CD4-positive, alpha-beta T cell treated with Interleukin-1 beta for 1 hour (primary cell): ENCODE measurements around the gene YY1AP1.
"Not testable (repeated sequence)": the region's sequence is repeated elsewhere in the genome, so short reads cannot be mapped to it uniquely, and the experiment has no call there.

Source experiments
- DNase-seq, 2 donors: peaks; one replicate each; pipeline ENCODE4 v3.0.0-alpha.2; 2020 to 2022

YY1AP1 gene

GRCh38 chr1:155688324-155689080 lies at the start of gene YY1AP1:
YY1AP1 (minus strand) TSS chr1:155688774; CDS start chr1:155680436, 8,338 bp downstream.
- DNase-seq: peak; percentile 89 to 91

GRCh38 chr1:155729031-155729898 lies 40.7 kb upstream of the YY1AP1 start:
- DNase-seq: peak; percentile 27 to 43

GRCh38 chr1:155725142-155725541 lies 36.6 kb upstream of the YY1AP1 start:
- DNase-seq: no peak

DNA sequence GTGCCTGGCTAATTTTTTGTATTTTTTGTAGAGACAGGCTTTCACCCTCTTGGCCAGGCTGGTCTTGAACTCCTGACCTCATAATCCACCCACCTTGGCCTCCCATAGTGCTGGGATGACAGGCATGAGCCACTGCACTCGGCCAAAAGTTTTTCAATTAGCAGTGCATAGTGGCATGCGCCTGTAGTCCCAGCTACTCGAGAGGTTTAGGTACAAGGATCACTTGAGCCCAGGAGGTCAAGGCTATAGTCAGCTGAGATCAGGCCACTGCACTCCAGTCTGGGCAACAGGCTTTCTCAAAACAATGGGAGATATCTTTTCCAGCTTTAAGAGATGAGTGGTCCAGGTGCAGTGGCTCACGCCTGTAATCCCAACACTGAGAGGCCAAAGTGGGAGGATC lies 31.1 kb upstream of the YY1AP1 start:
- no peak for DNase-seq

DNA sequence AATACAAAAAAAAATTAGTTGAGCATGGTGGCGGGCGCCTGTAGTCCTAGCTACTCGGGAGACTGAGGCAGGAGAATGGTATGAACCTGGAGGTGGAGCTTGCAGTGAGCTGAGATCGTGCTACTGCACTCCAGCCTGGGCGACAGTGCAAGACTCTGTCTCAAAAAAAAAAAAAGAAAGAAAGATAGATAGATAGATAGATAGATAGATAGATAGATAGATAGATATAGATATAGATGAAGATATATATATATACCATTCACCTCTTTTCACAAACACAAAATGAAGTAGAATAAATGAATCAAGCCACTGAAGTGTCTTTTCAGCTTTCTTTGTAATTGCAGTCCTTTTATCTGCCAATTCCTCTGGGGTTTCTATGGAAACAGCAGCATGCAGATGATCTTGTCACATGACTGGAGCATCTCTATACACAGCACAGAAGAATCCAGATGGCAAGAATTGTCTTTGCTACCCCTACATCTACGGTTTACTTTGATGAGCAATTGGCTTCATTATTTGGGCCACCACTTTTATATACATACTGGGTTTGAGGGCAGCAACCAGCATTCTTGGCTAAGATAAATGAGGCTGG lies 30.0 kb upstream of the YY1AP1 start:
- DNase-seq: not testable (repeated sequence)

DNA sequence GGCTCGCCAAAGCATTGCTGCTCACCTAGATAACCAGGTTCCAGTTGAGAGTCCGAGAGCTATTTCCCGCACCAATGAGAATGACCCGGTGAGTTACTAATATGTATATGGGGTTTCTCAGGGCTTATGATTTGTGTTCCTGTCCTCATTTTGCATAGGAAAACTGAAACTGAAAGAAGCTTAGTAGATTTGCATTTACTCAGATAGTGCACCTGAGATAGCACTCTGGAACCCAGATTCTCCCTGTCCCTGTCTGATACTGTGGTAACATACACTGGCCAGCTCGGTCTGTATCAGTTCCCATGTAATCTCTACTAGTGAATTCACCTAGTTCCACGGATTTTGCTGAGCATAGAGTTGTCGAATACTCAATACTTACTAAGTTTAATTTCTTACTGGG lies 28.5 kb upstream of the YY1AP1 start:
- DNase-seq: no peak

DNA sequence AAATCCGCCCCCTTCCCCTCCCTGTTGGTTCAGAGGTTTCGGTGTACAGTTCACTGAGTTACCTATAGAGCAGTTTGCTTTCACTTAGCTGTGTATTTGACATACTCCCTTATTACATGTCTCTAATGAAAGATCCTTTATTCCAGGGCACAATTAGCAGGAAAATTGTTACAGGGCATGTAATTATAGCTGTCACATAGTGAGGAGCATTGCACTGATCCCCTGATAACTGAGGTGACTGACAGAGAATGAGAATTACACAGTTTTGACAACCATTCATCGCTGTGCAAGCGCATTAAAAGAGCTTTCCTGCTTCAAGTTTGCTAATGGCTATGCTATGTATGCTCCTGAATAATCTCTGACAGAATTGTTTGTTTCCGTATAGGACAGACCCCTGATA lies 27.2 kb upstream of the YY1AP1 start:
- DNase-seq: no peak

DNA sequence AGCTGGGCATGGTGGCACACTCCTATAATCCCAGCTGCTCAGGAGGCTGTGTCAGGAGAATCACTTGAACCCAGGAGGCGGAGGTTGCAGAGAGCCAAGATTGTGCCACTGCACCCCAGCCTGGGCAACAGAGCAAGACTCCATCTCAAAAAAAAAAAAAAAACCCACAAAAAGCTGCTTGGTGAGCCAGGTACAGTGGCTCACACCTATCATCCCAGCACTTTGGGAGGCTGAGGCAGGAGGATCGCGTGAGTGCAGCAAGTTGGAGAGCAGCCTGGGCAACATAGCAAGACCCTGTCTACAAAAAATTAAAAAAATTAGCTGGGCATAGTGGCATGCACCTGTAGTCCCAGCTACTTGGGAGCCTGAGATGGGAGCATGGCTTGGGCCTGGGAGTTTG lies 26.5 kb upstream of the YY1AP1 start:
- not testable (repeated sequence) for DNase-seq

DNA sequence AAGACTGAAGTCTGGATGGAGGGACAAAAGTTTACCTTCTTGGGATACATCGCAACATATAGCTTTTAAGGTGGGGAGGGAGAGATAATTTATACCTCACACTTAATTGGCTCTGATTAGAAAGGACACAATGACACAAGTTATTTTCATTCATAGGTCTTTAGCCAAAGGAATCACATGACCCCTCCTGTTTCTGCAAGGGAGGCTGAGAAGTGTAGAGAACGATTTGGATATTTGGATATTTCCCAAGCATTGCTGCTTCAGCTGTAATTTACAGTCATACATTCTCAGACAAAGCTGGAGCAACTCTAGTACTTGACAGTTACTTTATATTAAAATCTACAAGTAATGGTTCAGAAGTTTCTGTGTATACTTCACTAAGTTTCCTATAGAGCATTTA lies 24.5 kb upstream of the YY1AP1 start:
- DNase-seq: no peak

DNA sequence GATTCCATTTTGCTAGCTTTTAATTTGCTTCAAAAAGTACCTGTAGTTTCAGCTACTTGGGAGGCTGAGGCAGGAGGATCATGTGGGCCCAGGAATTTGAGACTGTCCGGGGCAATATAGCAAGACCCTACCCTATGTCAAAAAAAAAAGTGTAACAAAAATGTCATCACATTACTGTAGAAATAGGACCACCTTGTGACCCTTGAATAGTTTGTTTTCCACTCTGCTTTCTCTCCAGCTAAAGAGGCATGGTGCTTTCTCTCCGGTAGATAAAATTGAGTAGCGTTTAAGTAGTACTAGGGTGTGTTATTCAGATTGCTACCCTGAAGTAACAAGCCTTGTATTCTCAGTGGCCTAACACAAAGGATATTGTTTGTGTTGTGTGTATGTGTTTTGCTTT lies 24.1 kb upstream of the YY1AP1 start:
- DNase-seq: peak in 1 of 2 donors; percentile 12

DNA sequence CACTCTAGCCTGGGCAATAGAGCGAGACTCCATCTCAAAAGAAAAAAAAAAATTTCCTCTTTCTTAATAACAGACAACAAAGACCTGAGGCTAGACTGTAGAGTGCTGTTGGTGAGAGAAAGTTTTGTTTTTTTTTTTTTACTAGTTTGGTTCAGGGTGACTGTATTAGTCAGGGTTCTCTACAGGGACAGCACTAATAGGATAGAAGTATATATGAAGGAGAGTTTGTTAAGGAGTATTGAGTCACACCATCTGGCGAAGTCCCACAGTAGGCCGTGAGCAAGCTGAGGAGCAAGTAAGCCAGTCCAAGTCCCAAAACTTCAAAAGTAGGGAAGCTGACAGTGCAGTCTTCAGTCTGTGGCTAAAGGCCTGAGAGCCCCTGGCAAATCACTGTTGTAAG lies 22.9 kb upstream of the YY1AP1 start:
- not testable (repeated sequence) for DNase-seq

- DNase-seq: no peak
Observed at GRCh38 chr1:155709391-155709790, 20.8 kb upstream of the YY1AP1 start.

DNA sequence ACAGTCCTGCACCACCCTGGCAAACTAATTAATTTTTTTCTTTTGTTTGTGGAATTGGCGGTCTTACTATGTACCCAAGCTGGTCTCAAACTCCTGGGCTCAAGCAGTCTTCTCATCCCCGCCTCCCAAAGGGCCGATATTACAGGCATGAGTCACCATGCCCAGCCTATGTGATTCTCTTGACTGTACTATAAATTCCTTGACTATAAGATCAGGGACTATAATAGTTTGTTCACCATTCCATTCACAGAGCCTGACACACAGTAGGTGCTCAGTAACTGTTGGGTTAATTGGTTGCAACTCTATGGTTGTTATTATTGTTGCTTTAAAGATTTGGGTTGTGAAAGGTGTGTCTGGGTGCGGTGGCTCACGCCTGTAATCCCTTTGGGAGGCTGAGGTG lies 17.6 kb upstream of the YY1AP1 start:
- DNase-seq: no peak

DNA sequence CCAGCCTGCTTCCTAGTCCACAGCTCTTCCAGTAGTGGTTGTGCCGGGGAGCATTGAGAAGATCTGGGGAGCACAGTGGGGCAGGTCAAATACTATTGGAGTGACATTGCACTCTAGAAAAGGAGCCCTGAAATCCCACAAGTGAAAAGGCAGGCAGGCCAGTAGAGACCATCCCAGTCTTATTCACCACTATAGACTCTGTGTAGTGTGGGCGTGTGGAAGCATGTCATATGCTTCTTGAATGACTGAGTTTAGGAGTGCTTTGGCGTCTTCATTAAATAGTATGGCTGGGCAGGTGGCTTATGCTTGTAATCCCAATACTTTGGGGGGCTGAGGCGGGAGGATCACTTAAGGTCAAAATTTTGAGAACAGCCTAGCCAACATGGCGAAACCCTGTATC lies 15.8 kb upstream of the YY1AP1 start:
- not testable (repeated sequence) for DNase-seq

GRCh38 chr1:155703216-155703615 lies 14.6 kb upstream of the YY1AP1 start:
- DNase-seq: no peak

- DNase-seq: not testable (repeated sequence)
Observed at GRCh38 chr1:155701675-155702074, 13.1 kb upstream of the YY1AP1 start.

- not testable (repeated sequence) for DNase-seq
Observed at GRCh38 chr1:155699062-155699461, 10.5 kb upstream of the YY1AP1 start.

GRCh38 chr1:155698382-155699038 lies 9.9 kb upstream of the YY1AP1 start:
- no peak for DNase-seq

DNA sequence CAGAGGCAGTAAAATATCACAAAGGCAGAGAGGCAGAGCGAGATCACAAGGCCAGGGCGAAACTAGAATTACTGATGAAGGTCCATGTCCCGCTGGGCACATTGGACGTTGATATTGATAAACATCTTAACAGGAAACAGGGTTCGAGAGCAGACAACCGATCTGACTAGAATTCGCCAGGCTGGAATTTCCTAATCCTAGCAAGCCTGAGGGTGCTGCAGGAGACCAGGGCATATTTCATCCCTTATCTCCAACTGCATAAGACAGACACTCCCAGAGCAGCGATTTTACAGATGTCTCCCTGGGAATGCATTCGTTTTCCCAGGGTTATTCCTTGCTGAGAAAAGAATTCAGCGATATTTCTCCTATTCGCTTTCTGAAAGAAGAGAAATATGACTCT lies 9.0 kb upstream of the YY1AP1 start:
- DNase-seq: not testable (repeated sequence)

DNA sequence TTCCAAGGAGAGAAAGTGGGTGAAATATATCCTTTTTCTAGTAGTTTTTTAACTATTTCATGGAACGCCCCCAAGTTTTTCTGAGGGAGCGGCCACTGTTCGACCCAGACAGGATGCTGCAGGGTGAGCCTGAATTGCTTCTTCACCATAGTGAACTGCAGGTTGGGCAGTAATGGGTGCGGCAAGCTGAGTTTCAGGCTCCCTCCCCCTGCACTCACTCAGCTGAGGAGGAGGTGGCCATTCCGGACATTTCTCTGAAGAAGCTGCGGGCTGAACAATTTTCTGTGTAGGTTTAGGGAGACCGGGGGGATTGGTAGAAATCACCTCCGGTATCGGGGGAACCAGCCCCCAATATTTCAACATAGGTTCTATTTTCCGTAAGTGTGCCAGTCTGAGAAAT lies 8.5 kb upstream of the YY1AP1 start:
- no peak for DNase-seq

DNA sequence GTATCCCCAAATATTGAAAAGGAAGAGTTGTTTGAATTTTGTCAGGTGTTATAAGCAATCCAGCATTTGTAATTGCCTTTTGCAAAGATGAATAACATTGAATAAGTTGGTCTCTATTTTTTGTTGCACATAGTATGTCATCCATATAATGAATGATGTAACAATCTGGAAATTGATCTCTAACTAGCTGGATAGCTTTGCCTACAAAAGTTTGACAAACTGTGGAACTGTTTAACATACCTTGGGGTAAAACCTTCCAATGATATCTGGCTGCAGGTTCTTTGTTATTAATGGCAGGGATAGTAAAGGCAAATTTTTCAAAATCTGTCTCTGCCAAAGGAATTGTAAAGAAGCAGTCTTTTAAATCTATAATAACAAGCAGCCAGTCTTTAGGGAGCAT lies 8.0 kb upstream of the YY1AP1 start:
- no peak for DNase-seq

- DNase-seq: no peak
Observed at GRCh38 chr1:155695608-155696007, 7.0 kb upstream of the YY1AP1 start.

GRCh38 chr1:155695072-155695471 lies 6.5 kb upstream of the YY1AP1 start:
- no peak for DNase-seq
